Kidney glomerular epithelial cell (primary cell): ENCODE results near the gene CDH4.

ENCODE experiments used
- DNase-seq: peaks from one replicate; lab custom pipeline; 2025; lab: John Stamatoyannopoulos, UW

Gene CDH4

DNA sequence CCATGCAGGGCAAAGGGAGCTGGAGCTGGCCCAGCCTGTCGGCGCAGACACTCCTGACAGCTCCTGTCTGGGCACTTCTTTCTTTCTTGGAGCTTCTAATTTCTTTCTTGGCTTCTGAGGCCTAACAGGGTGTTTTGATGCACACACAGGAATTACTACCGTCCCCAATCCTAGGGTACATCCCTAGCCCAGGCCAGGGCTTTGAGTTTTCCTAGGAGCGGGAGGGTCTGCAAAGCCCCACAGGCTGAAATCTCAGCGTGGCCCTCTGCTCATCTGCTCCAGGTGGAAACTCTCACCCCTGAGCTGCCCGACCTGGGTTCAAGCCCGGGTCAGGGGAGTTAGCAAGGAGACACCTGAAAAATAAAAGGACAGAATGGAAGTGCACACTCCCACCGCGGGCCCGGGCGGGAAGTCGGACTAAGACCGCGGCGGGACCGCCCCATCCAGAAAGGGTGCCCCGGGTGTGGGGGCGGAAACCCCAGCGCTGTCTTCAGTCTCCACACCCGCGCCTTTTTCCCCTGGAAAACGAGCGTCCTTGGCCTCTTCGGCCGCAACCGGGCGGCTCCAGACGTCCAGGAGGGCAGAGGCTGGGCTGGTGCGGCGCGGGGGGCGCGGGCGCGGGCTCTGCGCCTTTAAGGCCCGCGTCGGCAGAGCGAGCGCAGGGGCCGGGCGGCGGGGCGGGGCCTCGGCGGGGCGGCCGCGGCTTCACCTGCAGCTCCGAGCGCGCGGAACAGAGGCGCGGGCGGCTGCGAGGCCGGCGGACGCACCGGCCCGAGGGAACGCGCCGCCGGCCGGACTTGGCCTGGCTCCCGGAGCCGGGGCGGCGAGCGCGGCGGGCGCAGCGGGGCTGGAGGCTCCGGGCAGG lies at the start of gene CDH4:
TSS of gene CDH4 (plus strand) at position 733 of the 865 bp plus-strand sequence.
- DNase-seq: no peak

DNA sequence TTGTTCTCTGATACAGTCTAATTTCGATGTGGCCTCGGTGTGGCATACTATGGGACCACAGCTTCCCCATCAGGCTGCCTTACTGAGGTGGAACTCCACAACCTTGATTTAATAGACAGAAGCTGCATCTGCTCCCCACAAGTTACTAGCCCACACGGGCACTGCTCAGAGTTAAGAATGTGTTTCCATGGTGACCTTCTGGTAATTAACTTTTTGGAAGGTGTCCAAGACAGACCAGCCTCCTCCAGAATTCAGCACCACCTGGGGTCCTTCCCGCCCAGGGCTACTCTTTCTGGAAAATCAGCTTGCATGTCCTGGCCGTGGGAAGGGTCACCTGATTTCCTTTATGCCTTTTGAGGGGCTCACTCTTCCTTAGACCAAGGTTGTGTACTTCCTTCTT lies 48.7 kb upstream of the CDH4 start:
- DNase-seq: no peak

- no peak for DNase-seq
Measured at GRCh38 chr20:61204206-61204605, 47.9 kb upstream of the CDH4 start.

GRCh38 chr20:61205769-61206168 lies 46.3 kb upstream of the CDH4 start:
- no peak for DNase-seq

DNA sequence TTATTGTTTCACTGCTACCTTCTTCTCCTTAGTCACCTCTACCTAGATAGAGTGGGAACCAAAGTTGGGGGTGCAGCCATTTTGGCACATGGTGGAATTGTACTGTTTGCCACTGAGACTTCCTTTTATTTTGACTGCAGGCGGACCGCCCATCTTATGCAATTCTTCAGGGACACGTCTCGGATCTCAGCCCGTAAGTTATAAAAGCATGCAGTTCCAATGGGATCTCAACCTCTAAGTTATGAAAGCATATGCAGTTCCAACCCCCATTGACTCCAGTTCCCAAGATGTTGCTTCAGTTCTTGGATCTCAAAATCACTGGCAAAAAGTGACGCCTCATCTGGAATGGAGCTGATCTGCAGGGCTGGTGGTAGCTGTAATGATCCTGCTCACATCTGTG lies 41.2 kb upstream of the CDH4 start:
- no peak for DNase-seq

DNA sequence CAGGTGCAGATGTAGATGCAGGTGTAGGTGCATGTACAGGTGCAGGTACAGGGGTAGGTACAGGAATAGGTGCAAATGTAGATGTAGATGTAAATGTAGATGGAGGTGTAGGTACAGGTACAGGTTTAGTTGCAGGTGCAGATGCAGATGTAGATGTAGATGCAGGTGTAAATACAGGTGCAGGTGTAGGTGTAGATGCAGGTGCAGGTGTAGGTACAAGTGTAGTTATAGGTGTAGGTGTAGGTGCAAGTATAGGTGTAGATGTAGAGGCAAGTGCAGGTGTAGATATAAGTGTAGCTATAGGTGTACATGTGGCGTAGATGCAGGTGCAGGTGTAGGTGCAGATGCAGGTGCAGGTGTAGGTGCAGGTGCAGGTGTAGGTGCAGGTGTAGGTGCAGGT lies 34.2 kb upstream of the CDH4 start:
- DNase-seq: no peak

DNA sequence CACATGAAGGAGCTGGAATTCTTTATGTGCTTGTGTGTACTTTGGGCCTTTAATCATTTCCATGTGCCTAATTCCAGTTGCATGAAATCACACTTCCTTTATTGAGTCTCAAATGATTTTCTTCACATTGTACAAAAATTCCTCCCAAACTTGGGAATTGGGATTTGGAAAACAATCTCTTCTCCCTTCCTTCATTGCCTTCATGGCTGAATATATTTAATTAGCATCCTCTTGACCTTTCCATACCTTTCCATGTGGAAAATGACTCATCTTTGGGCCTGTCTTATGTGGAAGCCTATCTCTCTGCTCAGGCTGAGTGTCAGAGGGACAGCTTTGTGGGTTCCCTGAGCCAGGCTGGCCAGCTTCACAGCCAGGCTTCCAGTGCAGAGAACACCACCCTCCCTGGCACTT lies 33.0 kb upstream of the CDH4 start:
- DNase-seq: no peak

GRCh38 chr20:61220131-61220530 lies 31.9 kb upstream of the CDH4 start:
- DNase-seq: no peak

DNA sequence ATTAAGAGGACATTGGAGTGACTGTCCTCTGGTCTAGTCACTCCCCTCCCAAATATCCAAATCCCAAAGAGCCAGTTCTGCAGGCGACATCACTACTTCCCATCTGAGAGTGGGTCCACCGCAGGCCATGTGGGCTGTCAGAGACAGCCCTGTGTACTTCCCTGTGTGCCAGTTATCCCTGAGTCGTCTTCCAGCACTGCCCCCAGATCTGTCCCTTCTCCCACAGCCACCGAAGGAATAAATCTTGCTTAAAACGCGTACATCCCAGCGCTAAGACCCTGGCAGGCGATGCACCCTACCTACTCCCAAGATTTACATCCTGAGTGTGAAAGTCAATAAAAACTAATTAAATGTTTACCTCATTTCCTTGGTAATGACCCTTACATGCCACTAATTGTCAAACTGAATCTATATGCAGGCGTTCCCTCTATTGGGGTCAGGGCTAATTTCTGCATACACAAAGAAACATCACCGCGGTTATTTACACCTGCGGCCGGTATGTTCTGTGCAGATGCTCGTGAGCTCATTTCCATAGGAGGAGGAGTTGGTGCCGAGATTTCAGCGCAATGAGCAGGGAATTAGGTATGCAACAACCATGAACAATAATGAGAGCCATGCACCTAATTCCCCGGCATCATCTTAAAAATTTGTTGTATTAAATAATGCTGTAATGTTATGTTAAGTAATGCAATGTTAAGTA lies 31.3 kb upstream of the CDH4 start:
- DNase-seq: no peak

DNA sequence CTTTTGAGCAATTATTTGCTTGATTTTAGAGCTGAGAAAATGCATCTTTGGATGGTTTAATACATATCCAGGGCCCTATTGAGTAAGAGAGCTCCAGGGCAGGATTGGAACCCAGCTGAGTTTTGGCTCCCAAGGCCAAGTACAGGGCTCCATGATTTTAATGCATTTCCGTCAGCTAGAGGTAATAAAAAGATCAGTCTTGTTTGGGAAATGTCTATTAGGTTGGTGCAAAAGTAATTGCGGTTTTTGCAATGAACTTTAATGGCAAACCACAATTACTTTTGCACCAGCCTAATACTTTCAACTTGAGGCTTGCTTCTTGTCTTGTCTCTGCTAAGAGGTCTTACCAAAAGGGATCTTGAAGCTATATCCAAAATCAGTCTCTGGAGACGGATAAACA lies 29.4 kb upstream of the CDH4 start:
- no peak for DNase-seq

DNA sequence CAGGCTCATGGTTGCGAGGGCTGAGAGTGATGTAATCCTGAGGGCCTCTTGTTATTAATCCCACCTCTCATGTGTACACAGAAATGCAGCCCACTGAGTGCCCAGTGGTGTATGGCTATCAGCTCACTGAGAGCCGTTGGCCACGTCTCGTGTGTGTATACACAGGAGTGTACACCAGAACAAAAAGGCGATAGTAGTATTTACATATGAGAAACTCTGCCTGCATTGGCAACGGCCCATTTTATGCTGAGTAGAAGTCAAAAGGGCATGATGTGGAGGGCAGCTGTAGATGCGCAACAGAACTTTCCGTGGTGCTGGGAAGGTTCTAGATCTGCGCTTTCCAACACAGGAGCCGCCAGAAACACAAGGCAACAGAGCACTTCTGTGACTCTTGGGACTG lies 28.9 kb upstream of the CDH4 start:
- DNase-seq: no peak

DNA sequence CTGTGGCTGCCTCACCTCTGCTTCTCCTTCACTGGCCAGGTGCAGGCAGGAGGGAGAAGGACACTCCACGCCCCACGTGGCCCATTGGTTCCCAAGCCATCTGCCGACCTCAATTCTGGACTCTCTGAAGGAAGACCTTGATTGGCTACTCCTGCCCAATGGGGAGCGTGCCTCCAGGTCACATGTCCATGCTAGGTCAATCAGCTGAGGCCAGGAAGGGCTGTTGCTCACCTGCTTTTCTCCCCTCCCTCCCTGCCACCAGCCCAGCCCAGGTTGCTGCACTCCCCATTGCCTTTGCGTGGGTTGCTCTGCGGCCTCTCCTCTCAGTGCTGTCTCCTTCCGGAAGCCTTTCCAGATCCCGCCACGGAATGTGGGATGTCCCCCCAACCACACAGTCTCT lies 21.9 kb upstream of the CDH4 start:
- DNase-seq: no peak

DNA sequence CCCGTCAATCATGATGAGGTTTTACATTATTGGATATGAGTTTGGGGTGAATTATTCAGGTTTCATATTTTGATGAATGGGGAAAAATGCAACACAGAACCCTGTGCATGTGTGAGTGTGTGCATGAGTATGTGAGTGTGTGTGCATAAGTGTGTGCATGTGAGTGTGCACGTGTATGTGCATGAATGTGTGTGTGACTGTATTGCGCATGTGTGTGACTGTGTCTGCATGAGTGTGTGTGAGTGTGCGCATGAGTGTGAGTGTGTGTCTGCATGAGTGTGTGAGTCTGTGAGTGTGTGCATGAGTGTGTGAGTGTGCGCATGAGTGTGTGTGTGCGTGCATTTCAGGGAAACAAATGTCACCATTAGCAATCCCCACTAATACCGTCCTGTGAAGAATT lies 18.5 kb upstream of the CDH4 start:
- DNase-seq: no peak

DNA sequence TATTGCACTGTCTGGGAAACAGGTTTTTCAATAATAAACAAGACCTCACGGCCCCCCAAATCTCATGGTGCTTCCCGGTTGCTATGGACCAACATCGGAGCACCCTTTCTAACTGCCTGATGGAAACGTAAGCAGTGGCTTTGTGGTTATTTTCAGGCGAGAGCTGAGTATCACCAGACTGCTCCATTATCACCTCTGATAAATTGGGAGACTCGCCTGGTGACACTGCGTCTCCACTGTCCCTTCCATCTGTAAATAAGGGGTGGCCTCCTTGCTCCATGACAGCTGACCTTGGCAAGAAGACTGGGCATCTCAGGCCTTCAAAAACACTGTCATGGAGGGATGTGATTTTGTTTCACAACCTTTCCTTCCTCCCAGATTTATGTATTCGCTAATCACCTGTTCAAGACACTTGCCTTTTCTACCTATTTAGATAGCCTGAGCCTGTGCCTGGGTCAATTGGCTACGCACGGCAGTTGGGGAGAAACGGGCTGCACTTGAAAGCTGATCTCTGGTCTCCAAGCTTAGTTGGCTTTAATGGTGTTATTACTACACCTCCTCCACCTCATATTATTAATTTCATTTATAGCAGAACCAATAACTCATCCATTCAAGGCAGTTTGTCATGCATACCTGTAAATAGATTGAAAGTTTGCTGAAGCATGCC lies 17.7 kb upstream of the CDH4 start:
- DNase-seq: no peak

DNA sequence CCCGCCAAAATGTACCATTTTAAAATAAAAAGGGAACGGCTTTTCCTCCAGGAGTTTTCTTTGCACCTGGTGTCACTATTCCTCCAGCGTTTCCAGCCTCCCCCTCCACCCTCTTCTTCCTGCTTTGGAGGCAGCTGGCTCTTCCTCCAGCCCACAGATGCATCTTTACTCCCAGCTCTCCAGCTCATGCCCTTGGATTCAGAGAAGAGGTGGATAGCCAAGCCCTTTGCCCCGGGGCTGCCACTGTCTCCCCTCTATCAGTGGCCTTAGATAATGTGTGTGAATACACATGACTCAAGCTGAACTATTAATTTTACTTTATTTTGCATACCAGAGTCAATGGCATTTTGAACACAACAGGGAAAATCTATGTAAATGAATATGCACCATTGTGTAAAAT lies 15.3 kb upstream of the CDH4 start:
- DNase-seq: no peak

DNA sequence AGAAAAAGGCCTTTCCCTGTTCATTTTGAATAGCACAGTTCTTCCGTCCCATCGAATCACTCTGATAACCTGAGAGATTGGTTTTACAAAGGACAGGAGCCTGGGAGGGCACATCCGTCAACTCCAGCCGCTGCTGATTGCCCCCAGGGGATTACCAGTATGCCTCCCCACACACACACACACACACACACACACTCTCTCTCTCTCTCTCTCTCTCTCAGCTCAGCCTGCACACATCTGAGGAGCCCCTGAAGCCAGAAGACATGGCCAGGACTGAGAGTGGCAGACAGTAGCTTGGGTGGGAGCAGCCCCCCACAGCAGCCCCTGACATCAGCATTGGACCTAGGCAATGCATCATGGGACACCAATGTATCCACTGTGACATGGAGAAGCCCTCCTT lies 13.2 kb upstream of the CDH4 start:
- DNase-seq: no peak

GRCh38 chr20:61240814-61241213 lies 11.2 kb upstream of the CDH4 start:
- DNase-seq: no peak

DNA sequence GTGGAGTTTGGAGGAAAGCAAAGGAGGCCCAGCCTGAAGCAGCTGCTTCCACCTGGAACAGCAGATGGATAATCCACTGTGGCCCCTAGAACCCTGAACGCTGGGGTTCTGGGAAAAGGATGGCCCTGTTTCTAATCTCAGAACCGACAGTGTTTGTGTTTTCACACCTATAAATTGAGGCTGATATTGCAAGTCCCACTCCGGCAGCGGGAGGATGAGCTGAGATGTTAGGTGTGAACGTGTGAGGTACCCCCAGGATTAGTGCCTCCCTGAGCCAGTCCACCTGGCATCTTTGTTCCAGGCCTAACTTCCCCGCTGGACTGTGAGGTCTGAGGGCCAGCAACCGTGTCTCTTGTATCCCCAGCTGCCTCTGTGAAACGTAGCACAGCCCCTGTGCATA lies 7.8 kb upstream of the CDH4 start:
- DNase-seq: no peak

- no peak for DNase-seq
Measured at GRCh38 chr20:61246269-61246668, 5.8 kb upstream of the CDH4 start.

DNA sequence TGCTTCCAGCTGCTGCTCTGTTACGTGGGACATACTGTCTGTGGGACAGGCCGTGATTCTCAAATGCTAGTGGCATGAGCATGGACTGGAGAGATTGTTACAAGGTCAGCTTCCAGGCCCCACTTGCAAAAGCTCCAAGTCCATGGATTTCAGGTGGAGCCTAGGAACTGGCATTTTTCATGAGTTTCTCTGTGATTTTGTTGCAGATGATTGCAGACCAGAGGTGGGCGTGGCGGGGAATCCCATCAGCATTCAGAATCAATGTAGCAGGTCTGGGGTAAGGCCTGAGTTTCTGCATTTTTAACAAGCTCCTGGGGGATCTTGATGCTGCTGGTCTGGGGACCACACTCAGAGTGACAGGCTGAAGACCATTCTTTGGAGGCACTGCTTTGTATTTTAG lies 2.4 kb upstream of the CDH4 start:
- no peak for DNase-seq

- no peak for DNase-seq
Measured at GRCh38 chr20:61252601-61253263, 671 bp downstream of the CDH4 start.

GRCh38 chr20:61253264-61253639 lies 1.2 kb downstream of the CDH4 start:
- no peak for DNase-seq
